OCI-LY7 (cell line): ENCODE measurements around the gene CYP46A1.

Source experiments
- EZH2phosphoT487 ChIP-seq: fragments of 200-600 bp; sonication (generic); IDR thresholded peaks from 2 replicates; pipeline ENCODE4 v1.6.1; 2018; ENCODE audit warnings: low read depth, borderline replicate concordance, mild to moderate bottlenecking, mixed run types, antibody characterized with exemption, low read length, moderate library complexity, mixed read lengths
- TF ChIP-seq, protein P1 (sequence below): fragments of 200-600 bp; sonication (generic); conservative IDR thresholded peaks from 2 replicates; pipeline ENCODE4 v1.5.1; 2014; ENCODE audit warnings: mild to moderate bottlenecking, antibody characterized with exemption, low read length, moderate library complexity, mixed read lengths

DNA sequence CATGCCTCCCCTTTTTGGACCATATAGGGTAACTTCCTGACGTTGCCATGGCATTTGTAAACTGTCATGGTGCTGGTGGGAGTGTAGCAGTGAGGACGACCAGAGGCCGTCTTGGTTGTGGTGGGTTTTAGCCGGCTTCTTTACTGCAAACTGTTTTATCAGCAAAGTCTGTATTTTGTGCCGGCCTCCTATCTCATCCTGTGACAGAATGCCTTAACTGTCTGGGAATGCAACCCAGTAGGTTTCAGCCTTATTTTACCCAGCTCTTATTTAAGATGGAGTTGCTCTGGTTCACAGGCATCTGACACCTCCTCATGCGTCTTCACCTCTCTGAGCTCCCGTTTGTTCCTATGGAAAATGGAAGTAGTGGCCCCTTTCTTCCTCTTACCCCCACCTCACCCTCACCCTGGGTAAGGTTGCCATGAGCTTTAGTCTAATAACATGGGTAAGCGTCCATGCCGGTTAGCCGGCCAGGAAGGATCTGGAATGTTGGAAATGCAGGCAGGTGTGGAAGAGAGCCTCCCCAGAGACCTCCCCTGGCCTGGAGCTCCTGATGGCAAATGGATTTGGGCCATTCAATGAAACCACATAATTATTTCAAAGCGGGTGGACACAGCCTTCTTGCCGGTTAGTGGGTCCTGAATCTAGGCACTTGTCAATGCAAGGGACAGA, 20.6 kb upstream of the CYP46A1 start:
- TF ChIP-seq, protein P1, sequence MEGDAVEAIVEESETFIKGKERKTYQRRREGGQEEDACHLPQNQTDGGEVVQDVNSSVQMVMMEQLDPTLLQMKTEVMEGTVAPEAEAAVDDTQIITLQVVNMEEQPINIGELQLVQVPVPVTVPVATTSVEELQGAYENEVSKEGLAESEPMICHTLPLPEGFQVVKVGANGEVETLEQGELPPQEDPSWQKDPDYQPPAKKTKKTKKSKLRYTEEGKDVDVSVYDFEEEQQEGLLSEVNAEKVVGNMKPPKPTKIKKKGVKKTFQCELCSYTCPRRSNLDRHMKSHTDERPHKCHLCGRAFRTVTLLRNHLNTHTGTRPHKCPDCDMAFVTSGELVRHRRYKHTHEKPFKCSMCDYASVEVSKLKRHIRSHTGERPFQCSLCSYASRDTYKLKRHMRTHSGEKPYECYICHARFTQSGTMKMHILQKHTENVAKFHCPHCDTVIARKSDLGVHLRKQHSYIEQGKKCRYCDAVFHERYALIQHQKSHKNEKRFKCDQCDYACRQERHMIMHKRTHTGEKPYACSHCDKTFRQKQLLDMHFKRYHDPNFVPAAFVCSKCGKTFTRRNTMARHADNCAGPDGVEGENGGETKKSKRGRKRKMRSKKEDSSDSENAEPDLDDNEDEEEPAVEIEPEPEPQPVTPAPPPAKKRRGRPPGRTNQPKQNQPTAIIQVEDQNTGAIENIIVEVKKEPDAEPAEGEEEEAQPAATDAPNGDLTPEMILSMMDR: no peak
- TF ChIP-seq EZH2phosphoT487: no peak
